NCI-H1417 (cell line): ENCODE measurements around the gene LMBRD1.
"Not testable (repeated sequence)": the region's sequence is repeated elsewhere in the genome, so short reads cannot be mapped to it uniquely, and the experiment has no call there.

Experiments
- DNase-seq, 3 experiments: peaks; one replicate each; lab custom pipeline; 2025; lab: John Stamatoyannopoulos, UW

LMBRD1 gene

DNA sequence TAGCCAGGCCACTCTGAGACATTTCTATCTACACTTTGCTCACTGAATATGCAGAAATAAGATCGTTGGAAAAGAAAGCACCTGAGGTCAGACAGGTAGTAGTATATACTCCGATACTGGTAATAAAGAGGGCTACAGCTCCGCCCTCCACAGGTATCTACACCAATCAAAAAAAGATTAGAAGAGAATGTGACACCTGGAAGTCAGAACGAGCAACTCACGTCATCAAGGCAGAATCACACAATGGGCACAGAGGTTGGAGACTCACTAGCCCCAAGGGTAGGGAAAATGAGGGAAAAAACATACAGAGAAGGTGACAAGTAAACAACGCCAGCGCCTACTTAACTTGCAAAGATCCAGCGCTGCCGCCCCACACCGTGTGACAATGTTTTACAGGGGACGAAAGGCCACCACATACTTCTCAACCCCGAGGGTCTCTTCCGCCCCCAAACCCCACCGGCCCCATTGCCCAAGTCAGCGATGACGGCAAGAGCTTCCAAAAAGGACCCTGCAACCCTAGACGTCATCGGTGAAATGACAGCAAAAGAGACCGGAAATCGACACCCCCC lies 653 bp downstream of the LMBRD1 start:
- DNase-seq: peak; percentile 51 to 81 (median 55)

- no peak for DNase-seq
Measured at GRCh38 chr6:69795469-69796072, 1.2 kb downstream of the LMBRD1 start.

GRCh38 chr6:69792292-69792691 lies 4.5 kb downstream of the LMBRD1 start:
- DNase-seq: no peak

GRCh38 chr6:69791065-69791471 lies 5.7 kb downstream of the LMBRD1 start:
- peak in 1 of 3 experiments; percentile 48 for DNase-seq

DNA sequence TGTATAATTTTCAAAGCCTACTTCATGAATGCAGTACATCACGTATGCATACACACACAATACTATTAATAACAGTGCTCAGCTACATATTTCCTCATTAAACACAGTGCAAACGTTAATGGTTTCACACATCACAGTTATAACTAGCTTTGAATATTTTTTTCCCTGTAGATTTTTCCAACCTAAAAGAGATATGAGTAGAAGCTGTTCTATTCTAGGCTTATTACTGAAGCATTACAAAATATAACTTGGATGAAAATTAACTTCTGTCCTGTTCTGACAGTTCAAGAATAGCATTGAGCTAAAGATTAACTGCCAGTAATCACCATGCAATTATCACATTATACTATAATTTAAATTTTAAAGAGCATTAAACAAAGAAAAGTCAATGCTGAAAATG lies 6.2 kb downstream of the LMBRD1 start:
- no peak for DNase-seq

- DNase-seq: no peak
Measured at GRCh38 chr6:69789578-69789977, 7.2 kb downstream of the LMBRD1 start.

DNA sequence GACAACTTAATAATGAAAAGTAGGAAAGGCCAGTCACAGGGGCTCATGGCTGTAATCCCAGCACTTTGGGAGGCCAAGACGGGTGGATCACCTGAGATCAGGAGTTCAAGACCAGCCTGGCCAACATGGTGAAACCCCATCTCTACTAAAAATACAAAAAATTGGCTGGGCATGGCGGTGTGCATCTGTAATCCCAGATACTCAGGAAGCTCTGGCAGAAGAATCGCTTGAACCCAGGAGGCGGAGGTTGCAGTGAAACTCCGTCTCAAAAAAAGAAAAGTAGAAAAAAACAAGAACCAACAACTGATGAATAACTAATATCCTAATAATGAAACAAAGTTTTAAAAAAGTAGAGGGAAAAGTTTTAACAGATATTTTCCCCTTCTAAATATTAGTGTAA lies 9.4 kb downstream of the LMBRD1 start:
- DNase-seq: not testable (repeated sequence)

DNA sequence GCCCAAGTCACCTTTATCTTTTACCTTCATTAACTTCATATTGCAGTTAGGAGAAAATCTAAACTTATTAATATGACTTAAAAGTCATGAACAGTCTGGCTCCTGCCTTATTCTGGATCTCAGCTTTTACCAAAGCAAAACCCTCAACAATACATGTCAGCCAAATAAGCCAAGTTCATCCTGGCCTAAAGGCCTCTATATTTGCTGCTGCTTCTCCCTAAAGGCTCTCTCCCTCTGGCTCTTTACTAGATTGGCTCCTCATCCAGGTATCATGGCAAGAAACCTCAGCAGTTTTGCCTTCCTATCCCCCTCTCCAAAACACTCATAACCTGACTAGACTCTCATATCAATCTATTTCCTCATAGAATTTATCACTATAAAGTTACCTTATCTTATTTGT lies 11.1 kb downstream of the LMBRD1 start:
- DNase-seq: no peak

- DNase-seq: no peak
Measured at GRCh38 chr6:69784595-69785377, 12.0 kb downstream of the LMBRD1 start.

DNA sequence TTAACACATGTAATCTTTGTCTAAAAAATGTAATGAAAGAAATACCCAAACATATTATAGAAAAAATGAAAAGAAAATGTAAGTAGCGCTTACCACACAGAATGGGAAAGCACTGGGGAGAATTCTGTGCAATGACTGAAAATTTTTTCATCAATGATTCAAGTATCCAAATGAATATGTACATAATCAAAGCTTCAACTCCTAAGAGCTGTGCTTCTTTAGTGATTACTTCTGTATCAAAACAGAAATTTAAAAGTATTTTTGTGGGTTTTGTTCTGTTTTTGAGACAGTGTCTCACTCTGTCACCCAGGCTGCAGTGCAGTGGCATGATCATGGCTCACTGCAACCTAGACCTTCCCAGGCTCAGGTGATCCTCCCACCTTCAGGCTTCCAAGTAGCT lies 13.7 kb downstream of the LMBRD1 start:
- no peak for DNase-seq

- no peak for DNase-seq
Measured at GRCh38 chr6:69780585-69781178, 16.1 kb downstream of the LMBRD1 start.

DNA sequence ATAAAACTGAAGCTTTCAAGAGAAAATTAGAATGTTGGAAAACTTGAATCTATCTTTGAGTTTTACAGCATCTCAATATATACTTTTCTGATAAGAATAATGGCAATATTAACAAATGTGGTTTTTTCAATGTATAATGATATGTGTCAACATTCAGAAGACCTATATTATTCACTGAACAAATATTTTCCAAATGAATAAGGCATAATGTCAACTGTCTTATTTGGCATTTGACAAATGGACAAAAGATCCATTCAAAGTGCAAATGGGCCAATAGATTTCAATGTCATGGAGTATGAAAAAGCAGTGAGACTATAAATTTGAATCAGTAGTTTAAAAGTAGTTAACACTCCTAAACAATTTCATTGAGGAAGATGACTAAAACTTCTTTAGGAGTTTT lies 20.9 kb downstream of the LMBRD1 start:
- peak in 1 of 3 experiments; percentile 14 for DNase-seq

DNA sequence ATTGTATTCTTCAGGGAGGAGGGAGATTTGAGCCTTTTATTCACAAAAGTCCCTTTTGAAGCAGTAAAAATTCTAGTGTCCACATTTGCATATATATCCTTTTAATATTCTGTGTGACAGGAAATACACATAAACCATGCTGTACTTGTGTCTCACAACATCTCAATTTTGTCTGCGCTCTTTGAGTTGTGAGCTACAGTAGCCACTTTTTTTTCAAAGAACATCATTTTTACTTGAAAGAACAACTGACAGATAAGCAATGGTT lies 21.3 kb downstream of the LMBRD1 start:
- DNase-seq: no peak

- DNase-seq: no peak
Measured at GRCh38 chr6:69774740-69775584, 21.8 kb downstream of the LMBRD1 start.

DNA sequence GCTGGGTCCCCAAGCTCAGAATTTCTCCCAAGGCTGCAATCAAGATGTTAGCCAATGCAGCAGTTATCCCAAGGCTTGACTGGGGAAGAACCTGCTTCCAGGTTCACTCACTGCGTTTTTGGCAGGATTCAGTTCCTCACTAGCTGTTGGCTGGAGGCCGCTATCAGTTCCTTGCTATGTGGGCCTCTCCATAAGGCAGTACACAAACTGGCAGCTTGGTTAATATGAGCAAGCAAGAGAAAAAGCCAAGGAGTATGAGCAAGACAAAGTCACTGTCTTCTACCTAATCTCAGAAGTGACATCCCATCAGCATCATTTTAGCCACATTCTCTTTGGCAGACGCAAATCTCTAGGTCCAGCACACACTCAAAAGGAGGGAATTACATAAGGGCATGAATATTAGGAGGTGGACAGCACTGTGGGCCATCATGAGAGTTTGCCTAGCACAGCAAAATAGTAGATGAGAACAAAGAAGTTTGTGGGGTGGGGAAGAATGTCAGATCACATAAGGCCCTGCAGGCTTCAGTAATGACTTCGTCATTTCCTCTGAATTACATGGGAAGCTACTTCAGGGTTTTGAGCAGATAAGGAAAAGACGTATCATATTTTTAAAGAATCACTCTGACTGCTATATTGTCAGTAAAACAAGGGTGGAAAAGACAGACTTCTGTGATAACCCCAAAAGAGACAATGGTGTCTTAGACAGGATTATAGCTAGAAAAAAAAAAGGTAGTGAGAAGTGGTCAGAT lies 25.5 kb downstream of the LMBRD1 start:
- DNase-seq: no peak

- no peak for DNase-seq
Measured at GRCh38 chr6:69768664-69769063, 28.1 kb downstream of the LMBRD1 start.

DNA sequence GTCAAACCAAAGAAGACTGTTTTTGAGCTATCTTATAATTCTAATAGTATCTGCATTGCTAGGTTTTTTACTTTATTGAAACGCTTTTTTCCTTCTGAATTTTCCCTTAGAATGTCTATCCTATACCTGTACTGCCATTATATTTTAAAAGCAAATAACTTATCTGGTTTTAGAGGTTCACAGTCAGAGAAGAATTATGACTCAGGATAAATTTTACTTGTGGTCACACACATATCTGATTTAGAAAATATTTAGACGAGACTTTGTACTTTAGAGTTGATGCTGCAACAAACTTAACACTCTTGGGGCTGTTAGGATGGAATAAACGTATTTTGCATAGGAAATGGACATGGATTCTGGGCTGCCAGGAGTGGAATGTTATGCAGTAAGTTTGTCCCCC lies 33.0 kb downstream of the LMBRD1 start:
- no peak for DNase-seq

DNA sequence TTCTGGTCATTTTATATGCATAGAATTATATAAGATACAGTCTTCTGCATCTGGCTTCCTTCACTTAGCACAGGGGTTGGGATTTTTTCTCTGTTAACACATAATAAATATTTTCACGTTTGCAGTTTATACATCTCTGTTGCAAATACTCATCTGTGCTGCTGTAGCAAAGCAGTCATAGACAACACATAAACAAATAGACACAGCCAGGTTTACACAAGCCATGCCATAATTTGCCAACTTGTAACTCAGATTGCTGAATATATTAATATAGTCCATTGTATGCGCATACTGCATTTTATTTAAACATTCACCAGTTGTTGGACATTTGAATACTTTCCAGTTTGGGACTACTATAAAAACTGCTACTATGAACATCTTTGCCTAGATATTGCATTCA lies 35.0 kb downstream of the LMBRD1 start:
- no peak for DNase-seq

- DNase-seq: no peak
Measured at GRCh38 chr6:69758214-69758613, 38.6 kb downstream of the LMBRD1 start.

DNA sequence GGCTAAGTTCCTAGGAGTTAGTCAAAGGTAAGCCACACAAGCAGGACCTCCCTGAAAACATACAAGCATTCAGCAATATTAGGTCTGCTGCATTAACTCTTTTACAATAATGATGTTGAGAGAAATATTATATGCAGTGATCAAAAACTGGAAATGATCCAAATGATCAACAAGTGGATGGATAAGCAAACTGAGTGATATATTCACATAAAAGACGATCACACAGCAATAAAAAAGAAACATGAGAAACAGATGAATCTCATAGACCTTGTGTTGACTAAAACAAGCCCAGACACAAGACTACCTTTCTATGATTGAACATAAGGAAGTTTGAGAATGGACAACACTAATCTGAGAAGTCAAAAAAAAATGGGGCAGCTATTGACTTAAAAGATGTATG lies 39.9 kb downstream of the LMBRD1 start:
- DNase-seq: no peak

DNA sequence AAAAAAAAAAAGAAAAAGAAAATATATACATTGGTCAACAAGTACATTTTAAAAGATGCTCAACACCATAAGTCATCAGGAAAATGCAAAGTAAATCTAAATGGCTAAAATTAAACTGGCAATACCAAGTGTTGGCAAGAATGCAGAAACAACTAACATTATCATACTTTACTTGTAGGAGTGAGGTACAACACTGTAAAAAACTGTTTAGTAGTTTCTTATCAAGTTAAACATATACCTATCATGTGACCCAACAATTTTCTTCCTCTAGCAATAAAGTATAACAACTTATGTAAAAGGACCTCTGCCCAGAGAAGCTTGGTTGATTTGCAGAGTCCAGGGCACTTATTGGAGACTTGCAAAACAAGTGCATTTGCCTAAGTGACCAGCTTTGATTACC lies 40.4 kb downstream of the LMBRD1 start:
- DNase-seq: no peak

DNA sequence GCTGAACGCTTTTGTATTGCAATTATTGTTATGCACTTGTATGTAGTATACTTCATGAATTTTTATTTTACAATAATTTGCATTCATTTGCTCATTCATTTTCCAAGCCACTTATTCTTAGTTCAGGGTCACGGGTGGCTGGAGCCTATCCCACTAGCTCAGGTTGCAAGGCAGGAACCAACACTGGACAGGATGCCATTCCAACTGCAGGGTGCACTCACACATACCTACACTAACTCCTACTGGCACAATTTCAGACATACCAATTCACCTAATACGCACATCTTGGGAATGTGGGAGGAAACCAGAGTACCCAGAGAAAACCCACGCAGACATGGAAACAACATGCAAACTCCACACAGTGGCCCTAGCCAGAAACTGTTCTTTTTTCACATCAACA lies 61.8 kb downstream of the LMBRD1 start:
- DNase-seq: no peak
